GM21576 (cell line): ENCODE results near the gene RASGEF1B.

Experiments
- ATAC-seq: cut with Tn5 transposase; IDR thresholded peaks from one replicate; pipeline ENCODE4 v1.9.1; 2021; ENCODE audit warnings: mild to moderate bottlenecking, moderate library complexity; ENCODE audit not compliant: unreplicated experiment

Gene RASGEF1B

DNA sequence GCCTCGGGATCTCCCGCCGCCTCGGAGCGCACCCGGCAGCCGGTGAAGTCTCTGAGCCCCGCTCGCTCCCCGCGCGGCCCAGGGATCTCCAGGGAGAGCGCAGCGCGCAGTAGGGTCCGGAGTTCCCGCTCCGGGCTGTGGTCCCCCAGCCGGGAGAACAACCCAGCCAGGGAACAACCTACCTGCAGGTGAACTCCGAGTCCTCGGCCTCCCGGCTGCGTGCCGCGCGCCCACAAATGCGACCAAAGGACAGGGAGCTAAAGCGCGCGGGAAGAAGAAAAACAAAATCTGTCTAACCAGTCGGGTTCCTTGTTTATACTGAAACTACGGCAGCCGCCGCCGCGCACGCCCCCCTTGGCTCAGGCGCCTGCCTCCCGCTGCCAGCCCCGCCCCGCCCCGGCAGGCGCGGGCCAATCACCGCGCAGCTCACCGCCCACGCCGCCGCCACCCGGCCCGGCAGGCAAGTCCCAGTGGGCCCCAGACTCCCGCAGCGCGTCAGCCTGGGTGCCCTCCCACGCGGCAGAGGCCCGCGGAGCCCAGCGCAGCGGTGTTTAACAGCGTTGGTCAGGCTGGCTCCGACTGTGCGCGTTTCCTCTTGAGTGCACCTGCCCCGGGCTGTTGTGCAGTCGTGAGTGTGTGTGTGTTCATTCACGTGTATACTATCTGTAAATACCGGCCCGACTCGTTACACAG lies at the start of gene RASGEF1B:
Gene RASGEF1B, minus strand, starts transcription at position 320 of the 693 bp plus-strand sequence. CDS start 12,399 bp downstream, outside the sequence.
- peak; percentile 90 for ATAC-seq

DNA sequence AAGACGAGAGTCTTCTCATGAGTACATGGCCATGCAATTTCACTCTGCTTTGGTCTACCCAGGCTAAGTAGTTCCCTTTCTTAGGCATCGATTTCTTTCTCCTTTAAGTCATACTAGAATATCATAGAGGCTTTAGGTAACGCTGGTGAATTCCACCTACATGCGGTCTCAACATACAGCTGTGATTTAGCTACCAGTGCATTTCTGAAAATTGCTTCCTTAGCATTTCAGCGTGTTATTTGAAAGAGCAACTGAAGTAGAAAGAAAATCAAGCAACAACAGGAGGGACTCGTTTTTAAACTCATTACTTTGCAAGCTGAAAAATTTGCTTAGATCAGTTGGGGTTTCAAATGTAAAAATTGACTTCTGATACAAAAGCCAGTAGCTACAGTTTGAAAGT lies 48.1 kb upstream of the RASGEF1B start:
- no peak for ATAC-seq

DNA sequence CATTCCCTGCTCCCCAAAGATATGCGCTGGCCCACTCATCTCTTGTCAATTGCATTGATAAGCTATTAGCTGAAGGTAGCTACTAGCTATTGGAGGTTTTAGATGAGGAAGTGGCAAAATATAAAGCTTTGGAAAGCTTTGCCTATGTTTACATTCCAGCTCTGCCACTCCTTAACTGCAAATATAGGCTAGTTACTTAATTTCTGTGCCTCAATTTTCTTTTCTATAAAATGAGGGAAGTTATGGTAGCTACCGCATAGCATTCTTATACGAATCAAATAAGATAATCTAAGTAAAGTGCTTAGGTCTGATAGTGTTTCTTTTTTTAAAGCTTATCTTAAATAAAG lies 47.7 kb upstream of the RASGEF1B start:
- ATAC-seq: no peak

- ATAC-seq: no peak
Measured at GRCh38 chr4:81518762-81519426, 47.2 kb upstream of the RASGEF1B start.

DNA sequence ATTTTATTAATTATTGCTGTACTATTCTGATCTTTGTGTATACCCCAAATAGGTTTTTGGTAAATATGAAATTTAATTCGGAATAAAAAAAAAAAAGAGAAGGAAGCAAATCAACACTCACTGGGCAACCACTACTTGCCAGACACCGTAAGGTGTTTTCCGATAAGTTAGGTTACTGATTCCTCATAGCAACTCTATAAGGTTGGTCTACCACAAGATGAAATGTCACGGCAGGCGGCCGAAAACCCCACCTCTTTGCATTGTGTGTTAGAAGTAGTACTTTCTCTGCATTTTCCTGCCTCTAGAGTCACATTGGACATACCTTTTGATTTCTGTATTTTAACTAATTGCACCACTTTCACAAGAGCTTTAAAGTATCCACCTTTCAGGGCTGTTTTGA lies 44.5 kb upstream of the RASGEF1B start:
- no peak for ATAC-seq

DNA sequence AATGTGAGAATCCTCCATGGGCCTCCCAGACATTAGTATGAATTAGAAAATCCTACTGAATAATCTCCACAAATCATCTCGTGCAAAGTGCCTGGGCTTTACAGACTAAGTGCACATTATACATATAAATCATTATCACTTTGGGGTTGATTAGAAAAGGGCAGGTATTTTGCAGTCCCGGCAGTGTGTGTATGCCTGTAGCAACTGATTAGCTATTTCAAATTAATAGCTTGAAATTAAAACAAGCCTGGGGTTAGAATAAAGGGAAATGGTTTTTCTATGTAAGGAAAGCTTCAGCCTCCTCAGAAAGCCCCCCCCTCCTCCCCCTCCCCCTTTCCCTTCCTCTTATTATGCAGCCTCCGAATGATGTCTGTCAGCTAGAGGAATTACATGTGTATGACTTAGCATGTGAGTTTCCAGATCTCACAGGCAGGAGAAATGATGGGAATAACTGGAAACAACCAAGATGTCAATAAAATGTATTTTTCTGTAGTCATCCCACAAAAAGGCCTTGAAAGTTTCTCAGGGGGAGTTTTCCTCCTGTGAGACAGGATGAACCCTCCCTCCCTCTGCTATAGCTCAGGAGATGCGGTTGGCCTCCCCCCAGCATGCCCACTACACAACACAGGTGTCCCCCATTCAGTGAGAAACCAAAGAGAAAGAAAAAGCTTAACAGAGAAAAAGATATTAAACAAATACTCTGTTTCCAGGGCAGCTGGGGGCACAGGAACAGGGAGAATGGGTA lies 41.2 kb upstream of the RASGEF1B start:
- no peak for ATAC-seq

DNA sequence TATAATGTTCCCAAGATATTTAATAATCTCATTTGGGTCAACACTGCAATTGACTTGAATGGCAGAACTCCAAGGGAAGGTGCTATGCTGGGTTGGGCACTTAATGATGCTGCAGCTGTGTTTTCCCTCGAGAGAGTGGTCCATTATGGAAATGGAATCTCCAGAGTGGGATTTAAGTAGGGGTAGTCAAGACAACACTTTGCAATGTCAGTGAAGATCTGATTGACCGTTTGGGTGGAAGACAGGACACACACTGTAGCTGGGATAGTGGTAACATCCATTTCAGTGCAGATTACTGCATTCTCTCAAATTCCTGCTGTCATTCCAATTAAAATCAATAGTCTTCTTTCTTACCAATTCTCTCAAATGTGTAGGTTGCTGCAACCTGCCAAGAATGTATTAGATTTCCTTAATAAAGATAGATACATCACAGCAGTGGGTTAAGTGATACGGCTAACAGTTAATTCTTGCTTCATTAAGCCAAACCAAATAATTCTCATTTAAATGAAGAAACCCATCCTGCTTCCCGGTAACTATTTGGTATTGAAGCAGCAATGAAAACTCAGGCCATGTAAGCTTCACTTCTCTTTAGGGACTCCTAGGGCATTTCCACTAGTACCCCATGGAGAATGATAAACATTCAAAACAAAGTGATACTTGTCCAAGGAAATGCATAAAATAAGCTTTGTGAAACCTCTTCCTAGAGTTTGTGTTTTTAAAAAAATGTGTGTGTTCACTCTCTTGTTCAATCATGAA lies 40.5 kb upstream of the RASGEF1B start:
- ATAC-seq: no peak

DNA sequence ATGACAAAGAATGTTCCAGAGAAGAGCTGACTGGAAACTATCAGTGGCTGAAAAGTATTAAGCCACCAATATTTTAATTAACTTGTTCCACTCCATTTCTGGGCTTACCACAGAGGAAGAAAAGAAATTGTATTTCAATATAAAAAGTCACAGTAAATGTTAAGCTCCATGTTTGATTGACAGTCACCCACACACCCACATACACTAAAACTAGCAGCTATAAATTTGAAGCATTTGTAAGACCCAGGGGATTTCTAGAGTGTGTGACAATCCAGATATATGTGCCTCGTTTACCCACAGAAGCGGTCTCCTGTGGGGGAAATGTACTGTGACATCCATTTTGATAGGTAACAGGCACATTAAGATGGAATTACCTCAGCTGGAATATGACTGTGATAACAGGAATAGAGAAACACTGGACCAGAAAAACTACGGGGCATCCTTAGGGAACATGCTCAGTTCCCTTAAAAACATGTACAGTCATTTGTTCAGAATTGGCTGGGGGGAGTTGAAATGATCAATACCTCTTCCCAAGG lies 39.0 kb upstream of the RASGEF1B start:
- no peak for ATAC-seq

GRCh38 chr4:81509822-81510221 lies 38.1 kb upstream of the RASGEF1B start:
- no peak for ATAC-seq

- ATAC-seq: no peak
Measured at GRCh38 chr4:81509191-81509590, 37.5 kb upstream of the RASGEF1B start.

DNA sequence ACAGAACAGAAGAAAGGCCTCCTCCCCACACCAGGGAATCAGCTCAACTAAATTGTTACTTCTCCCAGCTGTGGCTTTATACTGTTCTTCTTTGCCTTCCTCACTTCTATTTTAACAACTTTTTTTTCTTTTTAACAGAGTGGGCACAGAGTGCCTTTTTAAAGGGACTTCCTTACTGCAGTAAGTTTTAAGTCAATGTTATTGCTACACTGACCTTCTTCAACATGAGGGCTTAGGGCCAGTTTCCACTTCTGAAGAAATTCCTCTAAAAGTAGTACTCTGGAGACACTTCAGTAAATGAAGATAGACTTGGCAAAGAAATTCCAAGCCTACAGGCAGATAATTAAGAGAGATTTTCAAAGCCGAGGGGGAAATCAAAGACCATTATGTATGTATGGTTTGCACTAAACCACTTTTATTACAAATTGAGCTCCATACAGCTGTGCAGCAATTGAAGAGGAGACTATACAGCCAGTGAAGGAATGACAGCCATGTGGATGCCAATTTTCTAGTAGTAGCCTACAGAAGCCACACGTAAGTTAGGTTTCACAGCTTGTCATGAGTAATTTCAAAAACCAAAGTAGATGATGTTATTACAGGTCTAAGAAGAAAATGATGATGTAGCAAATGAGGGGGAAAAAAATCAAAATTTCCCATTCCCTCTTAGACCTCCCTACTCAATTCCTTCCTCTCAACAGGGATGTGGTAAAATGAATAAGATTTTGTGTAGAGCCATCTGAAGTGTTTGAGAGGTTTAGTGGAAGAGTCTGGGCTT lies 36.9 kb upstream of the RASGEF1B start:
- ATAC-seq: no peak

GRCh38 chr4:81507530-81507929 lies 35.8 kb upstream of the RASGEF1B start:
- no peak for ATAC-seq

DNA sequence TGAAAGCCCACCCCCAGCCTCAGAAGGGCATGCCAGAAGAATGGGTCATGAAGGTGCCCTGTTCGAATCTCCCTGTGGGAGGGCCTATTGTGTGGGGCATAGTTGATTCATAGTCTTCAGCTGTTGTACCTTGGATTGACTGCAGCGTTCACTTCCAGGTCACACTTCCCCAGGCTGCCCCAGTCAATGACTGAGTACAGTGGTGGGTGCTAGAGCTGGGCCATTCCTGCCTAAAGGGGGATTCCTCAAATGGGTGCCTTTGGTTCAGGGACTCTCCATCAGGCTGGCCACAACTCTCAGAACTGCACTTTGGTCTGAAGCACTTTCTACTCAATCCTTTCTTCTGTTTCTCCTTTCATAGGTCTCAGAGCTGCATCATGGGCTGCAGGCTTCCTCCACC lies 35.0 kb upstream of the RASGEF1B start:
- no peak for ATAC-seq

DNA sequence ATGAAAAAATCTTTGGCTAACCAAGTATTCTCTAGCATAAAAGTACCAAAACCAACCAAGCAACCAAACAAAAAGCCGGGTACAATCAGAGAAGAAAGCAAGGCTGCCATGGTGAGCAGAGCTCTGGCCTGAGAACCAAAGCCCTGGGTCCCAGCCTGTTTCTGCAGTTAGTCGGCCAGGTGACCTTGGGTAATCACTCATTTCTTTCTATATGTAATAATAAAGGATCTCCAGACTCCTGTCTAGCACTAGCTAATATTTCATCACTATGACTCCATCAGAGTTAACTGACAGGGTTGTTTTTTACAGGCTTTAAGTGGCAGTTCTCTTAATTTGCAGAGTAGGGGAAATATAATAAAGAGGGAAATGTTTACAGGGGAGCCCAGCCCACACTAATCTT lies 34.0 kb upstream of the RASGEF1B start:
- no peak for ATAC-seq

GRCh38 chr4:81505004-81505598 lies 33.4 kb upstream of the RASGEF1B start:
- peak; percentile 61 for ATAC-seq

DNA sequence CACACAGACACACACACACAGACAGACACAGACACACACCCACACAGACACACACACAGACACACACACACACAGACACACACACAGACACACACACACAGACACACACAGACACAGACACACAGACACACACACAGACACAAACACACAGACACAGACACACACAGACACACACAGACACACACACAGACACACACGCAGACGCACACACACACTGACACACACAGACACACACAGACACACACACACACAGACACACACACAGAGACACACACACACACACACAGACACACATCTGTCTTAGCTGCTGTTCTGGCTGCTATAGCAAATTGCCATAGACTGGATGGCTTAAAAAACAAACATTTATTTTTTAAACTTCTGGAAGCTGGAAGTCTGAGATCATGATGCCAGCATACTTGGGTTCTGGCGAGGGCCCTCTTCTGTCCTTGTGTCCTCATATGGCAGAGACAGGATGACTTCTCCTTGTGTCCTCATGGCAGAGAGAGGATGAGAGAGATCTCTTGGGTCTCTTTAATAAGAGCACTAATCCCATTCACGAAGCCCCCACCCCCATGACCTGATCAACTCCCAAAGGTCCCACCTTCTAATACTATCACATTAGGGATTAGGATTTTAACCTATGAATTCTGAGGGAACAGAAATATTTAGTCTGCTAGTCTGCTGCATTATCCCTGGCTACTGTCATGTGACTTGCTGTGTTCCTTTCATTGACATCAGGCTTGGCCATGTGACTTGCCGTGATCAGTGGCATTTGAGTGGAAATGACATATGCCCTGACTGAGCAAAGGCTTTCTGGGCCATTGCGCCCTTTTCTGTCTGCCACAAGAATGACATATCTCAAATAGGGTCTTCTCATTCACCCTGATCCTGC lies 32.7 kb upstream of the RASGEF1B start:
- ATAC-seq: no peak

DNA sequence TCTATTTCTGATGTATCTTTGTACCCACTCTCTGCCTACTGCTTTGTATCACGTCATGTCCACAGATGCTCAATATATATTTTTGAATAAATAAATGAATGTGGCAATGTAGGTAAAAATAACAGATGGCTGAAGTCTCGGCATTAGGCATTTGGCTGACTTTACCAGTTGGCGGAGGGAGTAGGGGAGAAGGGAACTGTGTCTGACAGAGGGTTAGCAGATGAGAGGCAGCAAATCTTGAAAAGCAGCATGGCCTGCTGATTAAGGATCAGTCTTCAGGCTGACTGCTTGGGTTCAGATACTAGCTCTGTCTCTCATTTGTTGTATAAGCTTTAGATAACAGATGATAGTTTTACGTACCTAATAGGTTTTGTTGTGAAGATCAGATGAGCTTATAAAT lies 31.9 kb upstream of the RASGEF1B start:
- no peak for ATAC-seq

DNA sequence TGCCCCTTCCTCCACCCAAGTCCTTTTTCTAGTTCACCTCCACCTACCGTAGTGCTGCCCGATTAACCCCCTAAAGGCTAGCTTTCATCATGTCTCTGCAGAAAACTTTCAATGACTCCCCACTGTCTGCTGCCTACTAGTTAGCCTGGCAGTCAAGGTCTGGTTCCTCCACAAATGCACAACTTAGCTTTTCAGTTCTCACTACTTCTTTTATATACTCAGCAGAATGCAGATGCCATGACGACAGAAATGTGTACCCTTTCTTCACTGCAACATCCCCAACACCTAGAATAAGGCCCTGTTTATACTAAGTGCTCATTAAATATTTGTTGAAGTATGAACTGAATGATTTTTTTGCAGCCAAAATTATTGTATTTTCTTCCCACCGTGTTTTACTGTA lies 30.9 kb upstream of the RASGEF1B start:
- no peak for ATAC-seq

GRCh38 chr4:81499840-81500239 lies 28.1 kb upstream of the RASGEF1B start:
- no peak for ATAC-seq
